Adrenal gland (tissue), 5 donors: ENCODE results near the gene ARHGAP26.

Source experiments
- POLR2A ChIP-seq, 2 donors: fragments of 450-650 bp; IDR thresholded peaks; one replicate each; pipeline ENCODE4 v1.6.1; 2017; ENCODE audit warnings: antibody characterized with exemption in 2 of 2, mild to moderate bottlenecking in 2 of 2, moderate library complexity in 1 of 2
- TF ChIP-seq, protein P1 (sequence below), 6 experiments: fragments of 450-650 bp in 4 of 6; fragments of 200-600 bp in 2 of 6; sonication (generic) in 1 of 6; IDR thresholded peaks; 1 replicate in 5 of 6; 2 replicates in 1 of 6; pipeline versions ENCODE4 v1.5.1 to v1.8.0; 2016 to 2021; ENCODE audit warnings: antibody characterized with exemption in 6 of 6, mild to moderate bottlenecking in 2 of 6, moderate library complexity in 1 of 6
- donor health status: DM: no; HTN: no; CAD: no.

DNA sequence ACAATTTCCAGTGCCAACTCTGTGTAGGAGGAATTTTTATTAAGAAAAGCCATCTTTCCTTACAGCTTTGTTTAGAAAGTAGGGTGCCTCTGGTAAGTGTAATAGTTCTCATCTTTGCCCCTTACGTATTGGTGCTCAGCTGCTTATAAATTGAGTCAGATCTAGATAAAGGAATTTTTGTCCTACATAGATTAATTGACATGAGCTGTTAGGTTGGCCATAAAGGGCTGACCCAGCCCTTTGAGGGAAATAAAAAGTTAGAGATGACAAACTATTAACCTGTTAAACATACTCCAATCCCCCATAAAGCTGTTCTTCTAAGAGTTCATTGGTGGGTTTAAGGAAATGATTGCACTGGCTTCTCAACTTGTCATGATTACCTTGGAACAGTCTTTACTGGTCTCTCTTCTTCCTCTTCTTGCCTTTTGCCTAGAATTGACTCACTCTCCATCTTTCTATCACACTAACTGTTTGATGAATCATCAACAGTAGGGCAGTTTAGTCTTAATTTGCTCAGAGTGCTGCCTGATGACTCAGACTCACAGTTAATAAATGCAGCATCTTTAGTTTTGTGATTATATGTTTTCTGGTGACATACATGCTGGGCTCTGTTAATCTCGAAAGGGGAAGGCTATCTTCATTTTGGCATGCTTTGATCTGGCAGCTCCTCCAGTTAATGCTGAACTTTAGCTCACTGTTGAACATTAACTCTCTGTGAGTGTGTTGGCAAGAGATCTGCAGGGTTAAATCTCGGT lies 51.7 kb downstream of the ARHGAP26 start:
- TF ChIP-seq, protein P1, sequence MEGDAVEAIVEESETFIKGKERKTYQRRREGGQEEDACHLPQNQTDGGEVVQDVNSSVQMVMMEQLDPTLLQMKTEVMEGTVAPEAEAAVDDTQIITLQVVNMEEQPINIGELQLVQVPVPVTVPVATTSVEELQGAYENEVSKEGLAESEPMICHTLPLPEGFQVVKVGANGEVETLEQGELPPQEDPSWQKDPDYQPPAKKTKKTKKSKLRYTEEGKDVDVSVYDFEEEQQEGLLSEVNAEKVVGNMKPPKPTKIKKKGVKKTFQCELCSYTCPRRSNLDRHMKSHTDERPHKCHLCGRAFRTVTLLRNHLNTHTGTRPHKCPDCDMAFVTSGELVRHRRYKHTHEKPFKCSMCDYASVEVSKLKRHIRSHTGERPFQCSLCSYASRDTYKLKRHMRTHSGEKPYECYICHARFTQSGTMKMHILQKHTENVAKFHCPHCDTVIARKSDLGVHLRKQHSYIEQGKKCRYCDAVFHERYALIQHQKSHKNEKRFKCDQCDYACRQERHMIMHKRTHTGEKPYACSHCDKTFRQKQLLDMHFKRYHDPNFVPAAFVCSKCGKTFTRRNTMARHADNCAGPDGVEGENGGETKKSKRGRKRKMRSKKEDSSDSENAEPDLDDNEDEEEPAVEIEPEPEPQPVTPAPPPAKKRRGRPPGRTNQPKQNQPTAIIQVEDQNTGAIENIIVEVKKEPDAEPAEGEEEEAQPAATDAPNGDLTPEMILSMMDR (IDR thresholded peaks at IDR 0.05) = no peak
- TF ChIP-seq POLR2A (IDR thresholded peaks at IDR 0.05) = no peak
